Measurements from ENCODE around the gene GALNTL6. TPM values are rescaled to one million over a fixed set of nuclear protein-coding genes. Genes with fewer than 3 reads are reported as not detected.

Gene GALNTL6
- total RNA-seq, 2 donors from 2014 or later = 0.92 to 3.8 TPM

DNA sequence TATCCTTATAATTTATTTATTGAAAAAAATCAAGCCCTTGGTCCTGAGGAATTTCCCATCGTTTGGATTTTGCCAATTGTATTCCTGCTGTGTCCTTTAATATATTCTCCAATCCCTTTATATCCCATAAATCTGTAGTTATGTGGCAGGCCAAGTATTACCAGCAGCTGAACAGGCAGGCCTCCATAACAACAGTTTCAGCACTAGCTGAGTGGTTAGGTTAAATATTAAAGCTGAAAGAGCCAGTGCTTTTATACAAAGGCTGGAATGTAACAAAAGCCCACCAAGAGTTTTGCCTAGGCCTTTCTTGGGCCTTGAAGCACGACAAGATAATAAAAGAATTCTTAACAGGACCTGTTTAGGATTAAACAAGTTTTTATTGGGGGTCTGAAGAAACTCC is 988.8 kb downstream of the GALNTL6 start:
- H3K36me3 ChIP-seq = no peaks in the 10 kb centered on the region
- DNase-seq (ENCODE audit: low spot score) (no peak), ATAC-seq (ENCODE audit: insufficient number of reproducible peaks, low FRiP score, low read depth) (no peak)
- no peak overlapping the region for H3K4me3 ChIP-seq
- H3K9me3 ChIP-seq = no peaks in the 10 kb centered on the region
- no peak overlapping the region for H3K27ac ChIP-seq
- H3K27me3 ChIP-seq (replicated peaks; ENCODE audit: insufficient read depth) = no peaks in the 10 kb centered on the region
- no peak for TF ChIP-seq CTCF (IDR thresholded peaks at IDR 0.05)
- no peaks in the 10 kb centered on the region for H3K4me1 ChIP-seq (ENCODE audit: control insufficient read depth in 1 of 2, low read depth in 2 of 2)

DNA sequence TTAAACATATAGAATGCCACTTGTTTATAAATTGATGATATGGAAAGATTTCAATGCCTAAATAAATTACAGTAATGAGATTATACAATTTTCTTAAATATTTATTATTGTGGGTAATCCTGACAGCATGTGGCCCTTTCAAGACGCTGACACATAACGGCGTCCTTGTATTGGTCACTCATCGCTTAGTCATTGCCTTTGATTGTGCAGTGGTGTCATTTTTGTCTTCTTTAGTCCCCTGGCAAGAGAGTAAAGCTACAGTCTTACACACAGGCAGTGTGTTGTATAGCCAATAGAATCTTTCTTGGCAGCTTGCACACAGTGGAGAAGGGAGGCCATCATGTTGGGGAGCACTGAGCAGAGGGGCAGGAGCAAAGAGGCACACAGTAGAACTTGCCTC is 993.6 kb downstream of the GALNTL6 start:
- H3K4me3 ChIP-seq = no peak overlapping the region
- no peak for TF ChIP-seq CTCF (IDR thresholded peaks at IDR 0.05)
- H3K36me3 ChIP-seq = no peaks in the 10 kb centered on the region
- no peaks in the 10 kb centered on the region for H3K9me3 ChIP-seq
- no peaks in the 10 kb centered on the region for H3K4me1 ChIP-seq (ENCODE audit: control insufficient read depth in 1 of 2, low read depth in 2 of 2)
- ATAC-seq (ENCODE audit: insufficient number of reproducible peaks, low FRiP score, low read depth) (no peak), DNase-seq (ENCODE audit: low spot score) (no peak)
- no peak overlapping the region for H3K27ac ChIP-seq
- no peaks in the 10 kb centered on the region for H3K27me3 ChIP-seq (replicated peaks; ENCODE audit: insufficient read depth)

DNA sequence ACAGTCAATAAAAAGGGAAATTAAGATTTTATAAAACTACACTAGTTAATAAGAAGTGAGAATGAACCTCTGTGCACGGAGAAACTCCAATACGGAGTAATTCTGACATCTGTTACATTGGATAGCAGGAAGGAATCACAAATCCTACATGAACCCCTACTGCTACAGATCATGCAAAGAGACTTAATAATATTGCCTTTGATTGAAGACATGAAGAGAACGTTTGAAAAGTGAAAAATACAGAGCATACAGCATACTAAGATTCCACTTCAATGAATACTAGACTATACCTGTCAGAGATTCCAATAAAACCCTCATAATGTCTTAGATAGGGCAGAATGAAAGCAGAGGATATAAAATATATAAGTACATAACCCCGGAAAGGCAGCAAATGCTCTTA is 995.0 kb downstream of the GALNTL6 start:
- DNase-seq (ENCODE audit: low spot score) = no peak
- Histone ChIP-seq H3K36me3 (no peaks in the 10 kb centered on the region), H3K27ac (no peak overlapping the region), H3K4me1 (ENCODE audit: control insufficient read depth in 1 of 2, low read depth in 2 of 2) (no peaks in the 10 kb centered on the region), H3K4me3 (no peak overlapping the region), H3K9me3 (no peaks in the 10 kb centered on the region), H3K27me3 (replicated peaks; ENCODE audit: insufficient read depth) (no peaks in the 10 kb centered on the region)
- no peak for ATAC-seq (ENCODE audit: insufficient number of reproducible peaks, low FRiP score, low read depth)
- no peak for TF ChIP-seq CTCF (IDR thresholded peaks at IDR 0.05)

DNA sequence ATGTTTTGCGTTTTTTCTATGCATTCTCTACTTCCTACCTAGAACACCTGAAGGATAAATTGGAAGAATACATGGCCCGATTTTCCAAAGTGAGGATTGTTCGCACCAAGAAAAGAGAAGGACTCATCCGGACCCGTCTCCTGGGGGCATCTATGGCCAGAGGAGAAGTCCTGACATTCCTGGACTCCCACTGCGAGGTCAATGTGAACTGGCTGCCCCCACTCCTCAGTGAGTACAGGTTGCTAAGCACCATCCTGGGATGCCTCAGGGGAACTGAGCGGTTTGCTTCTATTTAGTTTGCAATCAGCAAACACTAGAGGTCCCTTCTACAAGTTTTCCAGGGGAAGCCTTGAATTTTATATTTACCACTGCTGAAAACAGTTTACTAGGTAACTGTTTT is 996.1 kb downstream of the GALNTL6 start:
- DNase-seq (ENCODE audit: low spot score) (no peak), ATAC-seq (ENCODE audit: insufficient number of reproducible peaks, low FRiP score, low read depth) (no peak)
- no peak overlapping the region for H3K27ac ChIP-seq
- no peaks in the 10 kb centered on the region for H3K27me3 ChIP-seq (replicated peaks; ENCODE audit: insufficient read depth)
- H3K9me3 ChIP-seq = no peaks in the 10 kb centered on the region
- H3K36me3 ChIP-seq = no peaks in the 10 kb centered on the region
- TF ChIP-seq CTCF (IDR thresholded peaks at IDR 0.05) = no peak
- no peaks in the 10 kb centered on the region for H3K4me1 ChIP-seq (ENCODE audit: control insufficient read depth in 1 of 2, low read depth in 2 of 2)
- H3K4me3 ChIP-seq = no peak overlapping the region

- no peak for DNase-seq (ENCODE audit: low spot score)
- no peak overlapping the region for H3K27ac ChIP-seq
- H3K9me3 ChIP-seq = no peaks in the 10 kb centered on the region
- no peak for ATAC-seq (ENCODE audit: insufficient number of reproducible peaks, low FRiP score, low read depth)
- no peaks in the 10 kb centered on the region for H3K27me3 ChIP-seq (replicated peaks; ENCODE audit: insufficient read depth)
- no peaks in the 10 kb centered on the region for H3K4me1 ChIP-seq (ENCODE audit: control insufficient read depth in 1 of 2, low read depth in 2 of 2)
- H3K36me3 ChIP-seq = no peaks in the 10 kb centered on the region
- H3K4me3 ChIP-seq = no peak overlapping the region
- TF ChIP-seq CTCF (IDR thresholded peaks at IDR 0.05) = no peak
Measured at GRCh38 chr4:172813359-172813923, 1000.2 kb downstream of the GALNTL6 start.

All from thoracic aorta (tissue), 2 donors.